ENCODE results near the gene CBS. TPM values are rescaled to one million over a fixed set of nuclear protein-coding genes. Genes with fewer than 3 reads are reported as not detected.
"Not testable (repeated sequence)": the region's sequence is repeated elsewhere in the genome, so short reads cannot be mapped to it uniquely, and the experiment has no call there.

Gene CBS
- total RNA-seq, 1 experiment from 2014 or later, result 9.8 TPM

DNA sequence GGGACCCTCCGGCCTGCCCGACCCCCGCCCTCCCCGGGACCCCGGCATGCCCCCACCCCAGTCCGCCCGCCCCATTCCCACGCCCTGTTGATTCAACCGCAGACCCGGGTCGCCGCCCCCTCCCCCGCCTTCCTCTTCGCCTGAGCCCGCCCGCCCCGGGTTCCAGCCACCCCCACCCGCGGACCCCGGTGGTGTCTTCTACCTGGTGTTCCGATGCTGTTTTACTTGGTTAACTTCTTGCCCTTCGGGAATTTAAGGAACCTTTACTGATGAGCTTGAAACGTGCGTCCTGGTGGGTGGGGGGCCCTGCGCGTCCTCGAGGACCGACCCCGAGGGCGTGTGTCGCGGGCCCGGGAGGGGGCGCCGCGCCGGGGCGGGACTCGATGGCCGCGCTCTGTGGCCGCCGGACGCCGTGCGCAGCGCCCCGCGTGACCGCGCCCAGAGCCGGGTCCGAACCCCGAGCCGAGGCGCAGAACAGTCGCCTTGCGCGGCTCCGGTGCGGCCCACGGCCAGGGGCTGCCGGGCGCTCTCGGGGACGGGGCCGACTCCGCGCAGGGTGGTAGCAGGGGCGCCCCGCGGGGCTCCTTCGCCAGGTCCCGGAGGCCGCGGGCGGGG lies 495 bp upstream of the CBS start:
- not testable (repeated sequence) for H3K9me3 ChIP-seq, H3K36me3 ChIP-seq, H3K4me3 ChIP-seq, DNase-seq, H3K27me3 ChIP-seq

DNA sequence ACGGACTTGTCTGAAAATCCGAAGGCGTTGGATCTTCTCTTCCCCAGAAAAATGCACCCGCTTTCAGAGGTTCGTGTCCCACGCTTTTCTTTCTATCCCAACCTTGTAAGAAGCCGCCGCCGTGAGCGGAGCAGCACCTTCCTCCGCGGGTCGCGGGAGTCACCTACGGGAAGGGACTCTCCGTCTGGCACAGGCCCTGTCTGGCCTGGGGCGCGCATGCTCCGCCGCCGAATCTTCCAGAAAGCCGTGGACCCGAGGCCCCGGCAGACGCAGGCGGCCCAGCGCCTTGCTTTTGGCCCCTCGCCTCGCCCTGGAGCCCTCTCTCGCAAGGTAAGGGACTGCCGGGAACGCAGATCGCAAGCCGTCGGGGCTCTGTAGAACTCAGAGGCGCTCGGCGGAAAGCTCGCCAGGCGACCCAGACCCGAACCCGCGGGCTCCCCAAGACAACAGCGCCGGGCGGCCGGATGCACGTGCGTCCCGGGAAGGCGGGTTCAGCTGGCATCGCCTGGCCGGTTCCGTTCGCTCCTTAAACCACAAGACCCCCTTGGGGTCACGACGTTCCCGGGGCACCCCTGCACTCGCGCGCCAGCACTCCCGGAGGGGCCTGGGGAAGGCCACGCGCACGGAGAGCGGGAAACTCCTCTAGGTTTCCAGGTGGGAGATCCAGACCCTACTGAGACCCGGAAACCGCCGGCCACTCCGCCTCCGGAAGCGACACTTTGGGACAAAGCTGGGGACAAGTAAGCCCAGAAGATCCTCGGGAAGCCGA lies 1.1 kb downstream of the CBS start:
- not testable (repeated sequence) for H3K4me3 ChIP-seq, H3K36me3 ChIP-seq, H3K27me3 ChIP-seq, DNase-seq, H3K9me3 ChIP-seq

DNA sequence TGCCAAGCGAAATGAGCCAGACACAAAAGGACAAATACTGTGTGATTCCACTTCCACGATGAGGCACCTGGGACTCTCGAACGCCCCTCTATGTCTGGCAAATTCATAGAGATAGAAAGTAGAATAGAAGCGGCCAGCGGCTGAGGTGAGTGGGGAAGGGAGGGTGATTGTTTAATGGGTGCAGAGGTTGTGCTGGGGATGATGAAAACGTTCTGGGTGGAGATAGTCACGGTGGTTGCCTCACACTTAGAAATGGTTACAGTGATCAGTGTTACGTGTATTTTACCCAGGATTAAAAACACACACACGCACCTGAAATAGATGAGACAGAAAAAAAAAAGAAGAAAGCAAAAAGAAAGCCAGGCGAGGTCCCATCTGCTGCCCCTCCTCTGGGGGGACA lies 2.9 kb downstream of the CBS start:
- not testable (repeated sequence) for H3K36me3 ChIP-seq, H3K9me3 ChIP-seq, DNase-seq, H3K27me3 ChIP-seq, H3K4me3 ChIP-seq

DNA sequence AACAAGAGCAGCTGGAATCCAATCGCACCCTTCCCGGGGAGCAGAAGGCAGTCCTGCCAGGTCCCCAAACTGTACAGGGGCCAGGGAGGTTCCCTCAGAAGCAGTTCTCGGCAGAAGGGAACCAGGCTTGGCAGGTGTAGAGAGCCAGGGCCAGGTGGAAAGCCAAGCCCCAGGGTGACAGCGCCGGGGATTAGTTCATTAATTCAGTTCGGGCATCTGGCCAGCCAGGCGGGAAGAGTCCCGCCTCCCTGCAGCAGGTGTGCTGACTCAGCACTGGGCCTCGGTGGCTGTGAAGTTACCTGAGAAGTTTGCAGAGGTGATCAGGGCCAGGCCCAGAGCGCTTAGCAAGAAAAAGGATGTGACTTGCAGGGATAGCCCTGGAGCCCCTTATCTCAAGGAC lies 6.0 kb downstream of the CBS start:
- not testable (repeated sequence) for H3K27me3 ChIP-seq, H3K4me3 ChIP-seq, H3K9me3 ChIP-seq

DNA sequence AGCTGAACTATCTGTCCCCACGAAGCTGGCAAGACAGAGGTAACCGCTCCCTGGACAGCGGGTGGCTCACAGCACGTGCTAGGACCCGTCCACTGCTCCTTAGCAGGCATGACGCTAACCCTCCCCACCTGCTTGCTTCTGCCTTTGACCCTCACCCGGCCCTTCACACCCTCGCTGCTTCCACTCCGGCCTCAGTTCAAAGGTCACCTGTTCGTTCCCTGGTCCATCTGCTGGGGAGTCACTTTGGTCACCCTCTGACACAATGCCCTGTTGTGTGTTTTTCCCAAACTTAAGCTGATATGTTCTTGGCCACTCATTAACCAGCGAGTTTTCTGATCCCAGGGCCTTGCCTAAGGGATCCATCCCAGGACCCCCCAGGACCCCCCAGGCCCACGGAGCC lies 7.6 kb downstream of the CBS start:
- not testable (repeated sequence) for H3K9me3 ChIP-seq, DNase-seq, H3K36me3 ChIP-seq, H3K4me3 ChIP-seq, H3K27me3 ChIP-seq

More for the DNA sequence above, 6.0 kb downstream of the CBS start:
- DNase-seq, H3K36me3 ChIP-seq: not testable (repeated sequence)

DNA sequence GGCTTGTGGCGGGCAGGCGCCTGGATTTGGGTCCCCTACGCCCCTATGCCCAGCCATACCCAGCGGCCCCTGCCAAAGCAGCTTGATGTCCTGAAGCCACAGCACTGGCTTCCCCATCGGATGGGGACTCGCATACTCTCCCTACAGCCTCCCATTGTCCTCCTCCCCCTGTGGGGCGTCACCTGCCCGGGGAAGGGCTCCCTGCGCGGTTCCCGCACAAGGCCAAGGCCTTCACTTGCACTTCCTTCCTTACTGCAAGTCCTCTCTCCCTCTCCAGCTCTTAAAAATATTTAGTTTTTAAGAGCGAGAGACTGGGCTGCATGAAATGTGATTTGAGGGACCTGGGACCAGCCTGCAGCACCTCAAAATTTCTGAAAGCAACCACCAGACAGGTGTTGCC lies 8.9 kb downstream of the CBS start:
- not testable (repeated sequence) for H3K9me3 ChIP-seq, DNase-seq, H3K36me3 ChIP-seq, H3K27me3 ChIP-seq, H3K4me3 ChIP-seq

DNA sequence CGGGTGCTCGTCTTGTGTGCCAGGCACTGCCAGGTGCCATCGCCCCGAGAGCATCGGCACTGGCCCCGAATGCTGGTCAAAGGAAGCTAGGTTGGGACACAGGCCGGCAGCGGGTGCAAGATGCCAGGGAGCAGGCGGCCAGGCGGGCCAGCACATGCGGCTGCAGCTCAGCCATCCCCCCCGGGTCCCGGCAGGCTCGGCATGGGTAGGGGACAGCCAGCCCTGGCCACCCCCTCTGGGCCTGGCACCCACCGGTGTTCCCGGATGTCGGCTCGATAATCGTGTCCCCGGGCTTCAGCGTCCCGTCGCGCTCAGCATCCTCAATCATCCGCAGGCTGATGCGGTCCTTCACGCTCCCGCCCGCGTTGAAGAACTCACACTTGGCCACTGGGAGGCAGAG lies 9.6 kb downstream of the CBS start:
- H3K27me3 ChIP-seq, H3K4me3 ChIP-seq, H3K36me3 ChIP-seq, H3K9me3 ChIP-seq, DNase-seq: not testable (repeated sequence)

DNA sequence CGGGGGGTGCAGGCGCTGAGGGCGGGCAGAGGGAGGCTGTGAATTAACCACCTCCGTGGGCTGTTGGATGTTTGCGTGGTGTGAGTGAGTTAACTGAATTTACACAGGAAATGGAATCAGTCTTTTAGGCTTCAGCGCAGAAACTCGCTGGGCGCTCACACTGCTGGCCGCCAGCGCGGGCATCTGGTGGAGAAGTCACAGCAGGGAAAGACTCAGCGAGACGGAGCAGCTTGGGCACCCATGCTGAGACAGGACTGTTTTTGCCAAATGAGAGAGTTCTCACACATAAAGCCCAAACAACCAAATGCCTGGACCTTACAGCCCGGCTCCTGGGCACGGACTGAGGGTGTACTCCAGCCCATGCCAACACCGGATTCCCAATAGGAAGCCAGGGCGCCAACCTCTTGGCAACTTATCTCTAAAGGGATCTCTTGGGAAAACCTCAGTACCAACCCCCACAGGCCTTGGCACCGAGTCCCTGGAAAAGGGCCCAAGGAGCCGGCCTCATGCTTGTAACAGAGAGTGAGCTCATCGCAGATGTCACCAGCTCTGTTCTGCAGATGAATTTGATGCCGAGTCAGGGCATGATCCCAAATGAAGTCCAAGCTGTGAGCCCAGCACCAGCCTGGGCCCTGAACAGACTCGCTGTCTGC lies 11.2 kb downstream of the CBS start:
- H3K36me3 ChIP-seq, H3K4me3 ChIP-seq, H3K27me3 ChIP-seq, H3K9me3 ChIP-seq, DNase-seq: not testable (repeated sequence)

DNA sequence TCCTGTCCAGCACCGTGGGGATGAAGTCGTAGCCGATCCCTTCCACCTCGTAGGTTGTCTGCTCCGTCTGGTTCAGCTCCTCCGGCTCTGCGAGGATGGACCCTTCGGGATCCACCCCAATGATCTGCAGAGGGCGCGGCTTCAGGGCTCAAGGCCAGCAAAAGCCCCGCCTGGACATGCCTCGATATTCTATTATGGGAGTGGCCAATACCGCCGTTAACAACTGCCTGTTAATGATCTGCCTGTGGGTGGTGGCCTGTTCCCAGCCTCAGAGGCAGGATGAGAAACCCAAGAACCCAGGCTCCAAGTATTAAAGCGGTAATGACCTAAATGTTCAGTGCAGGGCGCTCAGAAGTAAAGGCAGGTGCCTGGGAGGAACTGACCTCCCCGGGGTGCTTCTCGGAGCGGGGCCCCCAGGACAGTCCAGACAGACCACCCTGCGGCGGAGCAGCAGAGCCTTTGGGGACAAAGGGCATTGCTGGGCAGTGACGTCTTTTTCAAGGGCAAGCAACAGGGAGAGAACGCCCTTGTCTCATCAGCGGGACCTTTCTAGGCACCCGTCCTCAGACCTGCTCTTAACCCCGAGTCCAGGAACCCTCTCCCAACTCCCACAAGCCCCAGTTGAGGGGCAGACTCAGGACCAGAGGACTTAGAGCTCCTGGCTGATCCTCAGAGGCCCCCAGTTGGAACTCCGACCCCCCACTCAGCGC lies 12.5 kb downstream of the CBS start:
- DNase-seq, H3K9me3 ChIP-seq, H3K36me3 ChIP-seq, H3K27me3 ChIP-seq, H3K4me3 ChIP-seq: not testable (repeated sequence)

DNA sequence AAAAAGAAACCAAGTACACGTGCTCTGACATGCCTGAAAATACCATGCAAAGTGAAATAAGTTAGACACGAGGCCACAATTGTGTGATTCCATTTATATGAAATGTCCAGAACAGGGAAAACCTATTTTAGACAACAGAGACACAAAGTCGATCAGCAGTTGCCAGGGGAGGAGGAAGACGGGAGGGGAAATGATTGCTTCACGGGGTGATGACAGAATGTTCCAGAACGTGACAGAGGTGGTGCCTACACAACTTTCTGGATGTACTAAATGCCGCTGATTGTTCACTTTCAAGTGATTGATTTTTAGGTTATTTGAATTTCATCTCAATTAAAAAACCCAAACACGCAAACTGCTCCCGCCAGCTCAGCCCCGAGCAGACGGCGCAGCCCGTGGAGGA lies 22.5 kb downstream of the CBS start:
- DNase-seq, H3K4me3 ChIP-seq, H3K27me3 ChIP-seq, H3K9me3 ChIP-seq, H3K36me3 ChIP-seq: not testable (repeated sequence)

DNA sequence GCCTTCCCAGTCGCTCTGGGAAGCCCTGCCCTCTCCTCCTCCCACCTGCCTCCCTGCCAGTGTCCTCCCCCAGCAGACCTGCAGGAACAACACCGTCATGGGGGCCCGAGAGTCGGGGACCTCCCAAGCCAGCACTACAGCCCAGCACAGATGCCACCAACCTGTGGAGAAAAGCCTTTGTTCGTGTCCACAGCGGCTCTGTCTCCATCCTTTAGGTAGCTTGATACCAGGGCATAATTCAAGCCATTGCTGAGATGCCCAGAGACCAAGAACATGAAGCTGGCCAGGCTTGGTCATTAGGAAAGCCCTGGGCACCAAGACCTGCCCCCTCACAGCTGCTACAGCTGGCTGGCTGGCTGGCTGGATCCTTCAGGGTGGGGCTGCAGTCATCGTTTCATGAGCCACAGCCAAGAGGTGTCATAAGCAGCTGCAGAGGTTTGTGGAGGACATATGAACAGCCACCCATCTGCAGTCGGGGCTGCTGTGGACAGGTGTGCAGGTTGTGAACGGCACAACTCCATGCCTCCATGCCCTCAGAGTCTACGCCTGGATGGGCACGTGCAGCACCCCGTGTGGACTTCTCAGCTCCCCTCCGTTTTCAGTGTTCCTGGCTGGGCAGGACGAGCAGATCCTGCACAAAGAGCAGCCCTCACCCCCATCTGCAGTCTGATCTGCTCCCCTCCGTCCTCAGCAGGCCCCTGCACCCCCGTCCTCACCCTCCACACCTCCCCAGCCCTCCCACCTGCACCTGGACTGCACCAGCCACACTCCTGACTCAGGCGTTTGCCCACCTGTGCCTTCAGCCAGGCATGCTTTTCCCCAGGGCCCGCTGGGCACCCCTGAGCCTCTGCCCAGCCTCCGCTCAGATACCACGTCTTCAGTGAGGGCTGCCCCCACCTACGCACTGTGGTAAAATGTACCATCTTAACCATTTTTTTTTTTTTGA lies 29.5 kb downstream of the CBS start:
- not testable (repeated sequence) for H3K36me3 ChIP-seq, H3K9me3 ChIP-seq, H3K27me3 ChIP-seq, H3K4me3 ChIP-seq, DNase-seq

DNA sequence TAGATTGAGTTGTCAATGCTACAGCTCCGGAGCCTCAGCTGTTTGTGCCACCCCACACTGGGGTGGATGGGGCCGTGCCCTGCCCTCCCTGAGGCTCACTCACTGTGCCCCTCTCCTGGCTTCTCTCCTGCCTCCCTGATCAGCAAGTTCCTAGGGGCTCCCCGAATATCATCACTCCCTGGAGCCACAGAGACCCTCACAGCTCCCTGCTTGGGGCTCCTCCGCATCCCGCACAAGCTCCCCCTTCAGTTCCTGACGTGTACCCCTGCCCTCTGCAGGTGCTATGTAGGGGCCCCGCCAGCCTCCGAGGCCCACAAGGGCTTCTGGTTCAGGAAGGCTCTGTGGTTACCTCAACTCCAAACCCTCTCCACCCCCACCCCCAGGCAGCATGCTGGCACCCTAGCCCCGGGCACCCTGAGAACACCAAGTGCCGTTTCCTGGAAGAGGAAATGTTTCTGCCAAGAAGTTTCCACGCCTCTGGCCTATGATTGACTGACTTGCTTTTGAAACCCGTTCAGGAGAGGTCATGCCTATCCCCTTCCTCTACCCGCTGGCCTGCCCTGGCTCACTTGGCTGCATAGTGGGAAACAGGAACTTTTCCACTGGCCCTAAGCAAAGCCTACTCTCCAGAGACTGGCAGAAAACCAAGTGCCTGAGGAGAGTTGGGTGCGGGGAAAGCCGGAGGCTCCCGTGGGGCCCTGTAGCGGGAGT lies 30.3 kb downstream of the CBS start:
- H3K9me3 ChIP-seq, H3K36me3 ChIP-seq, H3K4me3 ChIP-seq: not testable (repeated sequence)

DNA sequence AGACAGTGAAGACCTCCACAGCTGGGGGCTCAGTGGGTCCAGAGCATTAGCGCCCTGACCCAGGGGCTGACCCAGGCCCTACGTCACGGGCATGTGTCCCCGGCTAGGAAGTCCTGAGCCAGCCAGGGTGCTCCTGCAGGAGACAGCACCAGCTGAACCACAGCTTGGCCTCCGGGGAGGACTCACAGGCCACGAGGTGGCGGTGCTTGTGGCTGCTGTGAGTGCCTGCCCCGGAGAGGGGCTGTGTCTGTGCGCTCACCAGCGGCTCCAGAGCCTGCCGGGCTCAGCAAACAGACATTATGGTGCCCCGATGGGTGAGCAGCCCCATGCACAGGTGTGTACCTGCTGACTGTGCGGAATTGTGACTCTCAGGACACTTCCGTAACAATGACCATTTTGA lies 31.1 kb downstream of the CBS start:
- H3K36me3 ChIP-seq, DNase-seq, H3K9me3 ChIP-seq, H3K27me3 ChIP-seq, H3K4me3 ChIP-seq: not testable (repeated sequence)

More for the DNA sequence above, 30.3 kb downstream of the CBS start:
- H3K27me3 ChIP-seq, DNase-seq: not testable (repeated sequence)

DNA sequence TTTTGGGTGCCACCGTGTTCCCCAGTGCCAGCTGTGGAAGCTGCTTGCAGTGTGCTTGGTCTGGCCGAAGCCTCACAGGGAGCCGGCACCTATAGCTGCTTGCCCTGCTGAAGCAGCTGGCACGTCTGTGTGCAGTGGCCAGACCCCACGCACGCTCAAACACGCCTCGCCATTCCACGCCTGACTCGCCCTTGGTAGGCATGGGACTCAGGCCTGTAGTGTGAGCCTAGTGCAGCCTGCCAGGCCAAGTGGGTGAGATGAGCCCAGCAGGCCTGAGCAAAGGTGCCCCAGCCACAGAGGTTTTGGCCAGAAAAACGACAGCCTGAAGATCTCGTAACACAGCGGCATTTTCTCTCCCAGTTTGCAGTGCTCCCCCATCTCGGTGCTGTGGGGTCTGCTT lies 32.3 kb downstream of the CBS start:
- H3K36me3 ChIP-seq, H3K4me3 ChIP-seq, DNase-seq, H3K27me3 ChIP-seq, H3K9me3 ChIP-seq: not testable (repeated sequence)

DNA sequence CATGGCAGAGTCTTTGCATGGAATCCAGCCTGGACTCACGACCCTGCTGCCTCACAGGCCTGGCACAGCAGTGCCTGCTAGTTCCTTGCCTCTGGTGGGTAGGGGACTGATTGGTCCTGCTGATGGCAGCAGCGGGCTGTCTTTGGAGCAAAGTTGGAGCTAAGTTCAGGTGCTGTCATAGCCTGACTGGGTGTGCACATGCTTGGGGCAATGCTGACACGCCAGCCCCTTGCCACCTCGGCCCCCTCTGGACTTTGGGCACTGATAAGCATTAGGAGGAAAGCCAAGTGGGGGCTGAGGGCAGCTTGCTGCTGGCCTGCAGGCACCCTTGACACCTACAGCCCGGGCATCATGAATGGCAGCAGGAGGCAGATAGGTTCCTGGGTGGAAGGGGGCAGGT lies 33.5 kb downstream of the CBS start:
- not testable (repeated sequence) for DNase-seq, H3K27me3 ChIP-seq, H3K36me3 ChIP-seq, H3K9me3 ChIP-seq, H3K4me3 ChIP-seq

DNA sequence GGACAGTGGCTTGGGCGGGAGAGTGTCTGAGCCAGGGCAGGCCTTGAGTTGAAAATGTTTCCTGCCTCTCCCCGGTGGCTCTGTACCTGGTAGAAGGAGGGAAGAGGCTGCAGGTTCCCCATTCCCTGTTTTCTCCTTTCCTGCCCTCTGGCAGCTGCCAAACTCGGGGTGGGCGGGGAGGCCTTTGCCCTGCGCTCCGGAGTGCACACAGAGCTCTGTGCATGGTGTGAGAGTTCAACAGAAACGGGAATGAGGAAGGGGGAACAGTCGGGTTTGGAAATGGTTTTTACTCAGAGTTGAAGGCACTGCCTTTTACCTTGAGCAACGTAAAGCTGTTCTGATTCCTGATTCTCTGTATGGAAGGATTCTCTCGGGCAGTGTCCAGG lies 37.0 kb downstream of the CBS start:
- not testable (repeated sequence) for H3K4me3 ChIP-seq, H3K27me3 ChIP-seq, H3K9me3 ChIP-seq, H3K36me3 ChIP-seq, DNase-seq
